HEK293 (cell line): Measurements from ENCODE around the gene NFATC1.

Source experiments
- KLF7 ChIP-seq: fragments of 450-650 bp; formaldehyde crosslinking; IDR thresholded peaks from 2 replicates; pipeline ENCODE4 v1.5.1; 2016; ENCODE audit warnings: missing biosample characterization, missing genetic modification characterization, borderline replicate concordance
- SCRT2 ChIP-seq: fragments of 450-650 bp; formaldehyde crosslinking; IDR thresholded peaks from 2 replicates; pipeline ENCODE4 v1.5.1; 2016; ENCODE audit warnings: missing biosample characterization, missing genetic modification characterization
- TCF7L2 ChIP-seq: IDR thresholded peaks from 2 replicates; pipeline ENCODE4 v1.6.1; 2011; ENCODE audit warnings: low read depth, mild to moderate bottlenecking, inconsistent platforms, low read length, moderate library complexity, borderline replicate concordance
- YY1 ChIP-seq: fragments of 450-650 bp; formaldehyde crosslinking; IDR thresholded peaks from 2 replicates; pipeline ENCODE4 v1.5.1; 2018; ENCODE audit warnings: missing biosample characterization, missing genetic modification characterization
- ZBTB20 ChIP-seq: fragments of 450-650 bp; formaldehyde crosslinking; IDR thresholded peaks from 2 replicates; pipeline ENCODE4 v1.5.1; 2016; ENCODE audit warnings: missing biosample characterization, missing genetic modification characterization
- ZNF274 ChIP-seq, 2 experiments: fragments of 200-500 bp in 1 of 2; fragments of 450-650 bp in 1 of 2; sonication (Bioruptor generic) in 1 of 2; formaldehyde crosslinking in 1 of 2; IDR thresholded peaks; 2 replicates each; pipeline versions ENCODE4 v1.5.1 to v1.6.1; 2014 to 2016; ENCODE audit warnings: borderline replicate concordance in 1 of 2, inconsistent platforms in 1 of 2, low read length in 1 of 2, missing biosample characterization in 1 of 2, missing genetic modification characterization in 1 of 2
- ZNF549 ChIP-seq: fragments of 450-650 bp; IDR thresholded peaks from 2 replicates; pipeline ENCODE4 v1.5.1; 2018; ENCODE audit warnings: missing biosample characterization, missing genetic modification characterization, mild to moderate bottlenecking, inconsistent platforms, moderate library complexity
- ZNF830 ChIP-seq: fragments of 450-650 bp; IDR thresholded peaks from 2 replicates; pipeline ENCODE4 v1.5.0; 2018; ENCODE audit warnings: missing biosample characterization, missing genetic modification characterization, low read depth, mild to moderate bottlenecking, moderate library complexity
- TF ChIP-seq, protein P1 (sequence below): fragments of 450-650 bp; formaldehyde crosslinking; IDR thresholded peaks from 2 replicates; pipeline ENCODE4 v1.5.1; 2017; ENCODE audit warnings: missing biosample characterization, missing genetic modification characterization
- TF ChIP-seq, protein P2 (sequence below): fragments of 450-650 bp; formaldehyde crosslinking; IDR thresholded peaks from 2 replicates; pipeline ENCODE4 v1.5.1; 2016; ENCODE audit warnings: missing biosample characterization, missing genetic modification characterization
- TF ChIP-seq, protein P3 (sequence below): fragments of 450-650 bp; formaldehyde crosslinking; optimal IDR thresholded peaks from 2 replicates; pipeline ENCODE3; 2016; ENCODE audit warnings: missing biosample characterization, mild to moderate bottlenecking, missing genetic modification characterization
- TF ChIP-seq, protein P4 (sequence below): fragments of 450-650 bp; formaldehyde crosslinking; IDR thresholded peaks from 2 replicates; pipeline ENCODE4 v1.5.1; 2016; ENCODE audit warnings: missing biosample characterization, missing genetic modification characterization
- TF ChIP-seq, protein P5 (sequence below): sonication (generic); formaldehyde crosslinking; IDR thresholded peaks from 2 replicates; pipeline ENCODE4 v1.8.1; 2022; ENCODE audit warnings: mild to moderate bottlenecking, moderate library complexity, missing genetic modification reagents

DNA sequence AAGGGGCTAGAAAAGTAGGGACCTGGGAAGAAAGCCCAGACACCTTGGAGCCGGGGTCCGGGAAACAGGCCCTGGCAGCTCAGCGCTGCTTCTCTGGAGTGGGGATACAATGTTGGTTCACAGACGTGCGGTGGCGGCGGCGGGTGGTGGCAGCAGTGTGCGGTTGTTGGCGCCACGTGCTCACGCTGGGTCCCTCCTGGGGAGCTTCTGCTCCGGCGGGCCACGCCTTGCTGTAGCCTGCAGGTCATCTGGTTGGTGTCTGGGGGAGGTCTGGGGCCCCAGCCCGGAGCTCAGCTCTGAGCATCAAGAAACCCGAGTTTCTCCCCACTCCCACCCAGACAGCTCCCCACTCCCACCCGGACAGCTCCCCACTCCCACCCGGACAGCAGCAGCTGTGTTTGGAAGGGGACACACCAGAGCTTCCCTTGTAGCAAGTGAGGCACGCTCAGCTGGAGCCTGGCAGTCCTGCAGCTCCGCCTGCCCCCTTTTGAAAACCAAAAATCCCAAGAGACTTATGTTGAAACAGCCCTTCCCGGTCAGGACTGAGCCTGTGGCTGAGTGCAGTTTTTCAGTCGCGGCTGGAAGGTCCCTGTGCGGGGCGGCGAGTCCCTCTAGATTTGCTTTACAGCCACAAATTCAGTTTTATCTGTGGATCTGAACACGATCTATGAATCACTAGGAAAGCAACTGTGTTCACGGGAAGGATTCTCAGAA is 46.9 kb downstream of the NFATC1 start:
- TF ChIP-seq TCF7L2 (no peak), YY1 (tag by site-specific recombination) (no peak), ZNF549 (tag by site-specific recombination) (no peak), ZNF274 (IDR thresholded peaks at IDR 0.05; ENCODE audit: low read length) (no peak), ZNF274 (tag by site-specific recombination; IDR thresholded peaks at IDR 0.05; ENCODE audit: borderline replicate concordance) (no peak), KLF7 (no peak), ZNF830 (tag by site-specific recombination) (no peak), SCRT2 (tag by site-specific recombination) (no peak), ZBTB20 (tag by site-specific recombination) (no peak)
- TF ChIP-seq, protein P1, sequence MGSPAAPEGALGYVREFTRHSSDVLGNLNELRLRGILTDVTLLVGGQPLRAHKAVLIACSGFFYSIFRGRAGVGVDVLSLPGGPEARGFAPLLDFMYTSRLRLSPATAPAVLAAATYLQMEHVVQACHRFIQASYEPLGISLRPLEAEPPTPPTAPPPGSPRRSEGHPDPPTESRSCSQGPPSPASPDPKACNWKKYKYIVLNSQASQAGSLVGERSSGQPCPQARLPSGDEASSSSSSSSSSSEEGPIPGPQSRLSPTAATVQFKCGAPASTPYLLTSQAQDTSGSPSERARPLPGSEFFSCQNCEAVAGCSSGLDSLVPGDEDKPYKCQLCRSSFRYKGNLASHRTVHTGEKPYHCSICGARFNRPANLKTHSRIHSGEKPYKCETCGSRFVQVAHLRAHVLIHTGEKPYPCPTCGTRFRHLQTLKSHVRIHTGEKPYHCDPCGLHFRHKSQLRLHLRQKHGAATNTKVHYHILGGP (tag by site-specific recombination), result no peak
- TF ChIP-seq, protein P2, sequence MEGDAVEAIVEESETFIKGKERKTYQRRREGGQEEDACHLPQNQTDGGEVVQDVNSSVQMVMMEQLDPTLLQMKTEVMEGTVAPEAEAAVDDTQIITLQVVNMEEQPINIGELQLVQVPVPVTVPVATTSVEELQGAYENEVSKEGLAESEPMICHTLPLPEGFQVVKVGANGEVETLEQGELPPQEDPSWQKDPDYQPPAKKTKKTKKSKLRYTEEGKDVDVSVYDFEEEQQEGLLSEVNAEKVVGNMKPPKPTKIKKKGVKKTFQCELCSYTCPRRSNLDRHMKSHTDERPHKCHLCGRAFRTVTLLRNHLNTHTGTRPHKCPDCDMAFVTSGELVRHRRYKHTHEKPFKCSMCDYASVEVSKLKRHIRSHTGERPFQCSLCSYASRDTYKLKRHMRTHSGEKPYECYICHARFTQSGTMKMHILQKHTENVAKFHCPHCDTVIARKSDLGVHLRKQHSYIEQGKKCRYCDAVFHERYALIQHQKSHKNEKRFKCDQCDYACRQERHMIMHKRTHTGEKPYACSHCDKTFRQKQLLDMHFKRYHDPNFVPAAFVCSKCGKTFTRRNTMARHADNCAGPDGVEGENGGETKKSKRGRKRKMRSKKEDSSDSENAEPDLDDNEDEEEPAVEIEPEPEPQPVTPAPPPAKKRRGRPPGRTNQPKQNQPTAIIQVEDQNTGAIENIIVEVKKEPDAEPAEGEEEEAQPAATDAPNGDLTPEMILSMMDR (tag by site-specific recombination), result no peak
- TF ChIP-seq, protein P3, sequence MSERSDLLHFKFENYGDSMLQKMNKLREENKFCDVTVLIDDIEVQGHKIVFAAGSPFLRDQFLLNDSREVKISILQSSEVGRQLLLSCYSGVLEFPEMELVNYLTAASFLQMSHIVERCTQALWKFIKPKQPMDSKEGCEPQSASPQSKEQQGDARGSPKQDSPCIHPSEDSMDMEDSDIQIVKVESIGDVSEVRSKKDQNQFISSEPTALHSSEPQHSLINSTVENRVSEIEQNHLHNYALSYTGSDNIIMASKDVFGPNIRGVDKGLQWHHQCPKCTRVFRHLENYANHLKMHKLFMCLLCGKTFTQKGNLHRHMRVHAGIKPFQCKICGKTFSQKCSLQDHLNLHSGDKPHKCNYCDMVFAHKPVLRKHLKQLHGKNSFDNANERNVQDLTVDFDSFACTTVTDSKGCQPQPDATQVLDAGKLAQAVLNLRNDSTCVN (tag by site-specific recombination), result no peak
- TF ChIP-seq, protein P4, sequence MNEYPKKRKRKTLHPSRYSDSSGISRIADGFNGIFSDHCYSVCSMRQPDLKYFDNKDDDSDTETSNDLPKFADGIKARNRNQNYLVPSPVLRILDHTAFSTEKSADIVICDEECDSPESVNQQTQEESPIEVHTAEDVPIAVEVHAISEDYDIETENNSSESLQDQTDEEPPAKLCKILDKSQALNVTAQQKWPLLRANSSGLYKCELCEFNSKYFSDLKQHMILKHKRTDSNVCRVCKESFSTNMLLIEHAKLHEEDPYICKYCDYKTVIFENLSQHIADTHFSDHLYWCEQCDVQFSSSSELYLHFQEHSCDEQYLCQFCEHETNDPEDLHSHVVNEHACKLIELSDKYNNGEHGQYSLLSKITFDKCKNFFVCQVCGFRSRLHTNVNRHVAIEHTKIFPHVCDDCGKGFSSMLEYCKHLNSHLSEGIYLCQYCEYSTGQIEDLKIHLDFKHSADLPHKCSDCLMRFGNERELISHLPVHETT, result no peak
- TF ChIP-seq, protein P5, sequence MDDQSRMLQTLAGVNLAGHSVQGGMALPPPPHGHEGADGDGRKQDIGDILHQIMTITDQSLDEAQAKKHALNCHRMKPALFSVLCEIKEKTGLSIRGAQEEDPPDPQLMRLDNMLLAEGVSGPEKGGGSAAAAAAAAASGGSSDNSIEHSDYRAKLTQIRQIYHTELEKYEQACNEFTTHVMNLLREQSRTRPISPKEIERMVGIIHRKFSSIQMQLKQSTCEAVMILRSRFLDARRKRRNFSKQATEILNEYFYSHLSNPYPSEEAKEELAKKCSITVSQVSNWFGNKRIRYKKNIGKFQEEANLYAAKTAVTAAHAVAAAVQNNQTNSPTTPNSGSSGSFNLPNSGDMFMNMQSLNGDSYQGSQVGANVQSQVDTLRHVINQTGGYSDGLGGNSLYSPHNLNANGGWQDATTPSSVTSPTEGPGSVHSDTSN (CRISPR knock-in tag), result no peak
